Calu3 (cell line): ENCODE data around the gene DDX60. TPM values are rescaled to one million over a fixed set of nuclear protein-coding genes. Genes with fewer than 3 reads are reported as not detected.
A peak's percentile ranks its signal among the peaks of the same experiment; 100 is the strongest.

ENCODE experiments used
- BruUV-seq: library from RNA; stranded (reverse); fragments of 400-500 nt; replicated peaks from 2 replicates; lab custom pipeline; 2021; lab: Mats Ljungman, UMichigan
- CTCF ChIA-PET: fragments of 300-600 bp; sonication (Branson Sonifier 250); formaldehyde crosslinking; loops from one replicate; lab custom pipeline; 2022; ENCODE audit warnings: antibody characterized with exemption; lab: Charles Lee
- DNase-seq: peaks from one replicate; pipeline ENCODE4 v3.0.0; 2022
- H3K27ac Mint-ChIP-seq: one replicate; pipeline ENCODE4 v1.8.0; 2022; ENCODE audit warnings: mixed read lengths; ENCODE audit not compliant: unreplicated experiment
- H3K27me3 Mint-ChIP-seq: one replicate; pipeline ENCODE4 v1.8.0; 2022; ENCODE audit warnings: mixed read lengths; ENCODE audit not compliant: unreplicated experiment
- H3K36me3 Mint-ChIP-seq: one replicate; pipeline ENCODE4 v1.8.0; 2022; ENCODE audit warnings: mild to moderate bottlenecking, moderate library complexity, mixed read lengths; ENCODE audit not compliant: insufficient read depth, unreplicated experiment
- H3K4me1 Mint-ChIP-seq: one replicate; pipeline ENCODE4 v1.8.0; 2022; ENCODE audit warnings: mild to moderate bottlenecking, low read depth, mixed read lengths; ENCODE audit not compliant: unreplicated experiment
- H3K4me3 Mint-ChIP-seq: one replicate; pipeline ENCODE4 v1.8.0; 2022; ENCODE audit warnings: mild to moderate bottlenecking, low read depth, moderate library complexity, mixed read lengths; ENCODE audit not compliant: unreplicated experiment
- H3K9me3 Mint-ChIP-seq: one replicate; pipeline ENCODE4 v1.8.0; 2022; ENCODE audit warnings: low read depth, mixed read lengths; ENCODE audit not compliant: unreplicated experiment
- CTCF ChIP-seq: fragments of 200-600 bp; IDR thresholded peaks from one replicate; pipeline ENCODE4 v1.8.0; 2022; ENCODE audit warnings: antibody characterized with exemption; ENCODE audit not compliant: unreplicated experiment
- intact Hi-C: fragments of 100-400 bp; cut with micrococcal nuclease; formaldehyde crosslinking; loops from one replicate; pipeline ENCODE4 v1.10.0; 2022; ENCODE audit not compliant: unreplicated experiment
- total RNA-seq: library from RNA; stranded (reverse); gene quantifications from 2 replicates; pipeline ENCODE4 v1.2.3, GENCODE V29; 2022

Gene DDX60
- total RNA-seq, 1 experiment from 2014 or later = 66.5 TPM

- H3K4me1 Mint-ChIP-seq = peaks cover 10% of the 10 kb centered on the region
- no peaks in the 10 kb centered on the region for H3K27me3 Mint-ChIP-seq
- CTCF ChIA-PET = no interaction called here
- intact Hi-C loops = no loop called here
- no peak for DNase-seq
- no peak overlapping the region for H3K27ac Mint-ChIP-seq
- no peaks in the 10 kb centered on the region for H3K36me3 Mint-ChIP-seq
- no peak for TF ChIP-seq CTCF
- BruUV-seq = no TSS peak
- H3K9me3 Mint-ChIP-seq = no peaks in the 10 kb centered on the region
- H3K4me3 Mint-ChIP-seq = no peak overlapping the region
Measured at GRCh38 chr4:168325591-168325990, 7.0 kb upstream of the DDX60 start.

- no peak for DNase-seq
Measured at GRCh38 chr4:168321006-168321405, 2.5 kb upstream of the DDX60 start.

GRCh38 chr4:168319486-168320019 lies 1.0 kb upstream of the DDX60 start:
- intact Hi-C loops = no loop called here
- Mint-ChIP-seq H3K4me1 (peaks cover 17% of the 10 kb centered on the region), H3K27ac (peak overlapping the region; percentile 94), H3K4me3 (no peak overlapping the region), H3K27me3 (no peaks in the 10 kb centered on the region), H3K36me3 (peaks cover 18% of the 10 kb centered on the region), H3K9me3 (no peaks in the 10 kb centered on the region)
- CTCF ChIA-PET = no interaction called here
- TF ChIP-seq CTCF = no peak
- DNase-seq = peak; percentile 3
- no TSS peak for BruUV-seq

More at GRCh38 chr4:168321006-168321405, 2.5 kb upstream of the DDX60 start:
- H3K9me3 Mint-ChIP-seq = no peaks in the 10 kb centered on the region
- TF ChIP-seq CTCF = no peak
- peaks cover 18% of the 10 kb centered on the region for H3K36me3 Mint-ChIP-seq
- intact Hi-C loops = no loop called here
- H3K27me3 Mint-ChIP-seq = no peaks in the 10 kb centered on the region
- CTCF ChIA-PET = interaction anchor here (0.6 kb wide), 1 partner anchor 888 kb away, joined by 3 read pairs; no protein-coding TSS in a partner anchor
- peaks cover 17% of the 10 kb centered on the region for H3K4me1 Mint-ChIP-seq
- H3K4me3 Mint-ChIP-seq = no peak overlapping the region
- BruUV-seq = no TSS peak
- no peak overlapping the region for H3K27ac Mint-ChIP-seq

GRCh38 chr4:168317621-168318020 lies 931 bp downstream of the DDX60 start:
- no peak for TF ChIP-seq CTCF
- Mint-ChIP-seq H3K36me3 (peaks cover 18% of the 10 kb centered on the region), H3K4me3 (peak overlapping the region; percentile 86), H3K27ac (no peak overlapping the region), H3K4me1 (peaks cover 17% of the 10 kb centered on the region), H3K9me3 (no peaks in the 10 kb centered on the region), H3K27me3 (no peaks in the 10 kb centered on the region)
- TSS peak; percentile 35 for BruUV-seq
- intact Hi-C loops = no loop called here
- CTCF ChIA-PET = no interaction called here
- no peak for DNase-seq
